ENCODE measurements around the gene PLCH1.

Gene PLCH1

GRCh38 chr3:155426524-155427230, 318.2 kb downstream of the PLCH1 start:
- DNase-seq (ENCODE audit: low read depth), result no peak
- H3K4me3 ChIP-seq (ENCODE audit: low read length), result no peak overlapping the region
- no peak for TF ChIP-seq CTCF (conservative IDR thresholded peaks at IDR 0.05; ENCODE audit: low read depth, low read length)

- no peak overlapping the region for H3K4me3 ChIP-seq (ENCODE audit: low read length)
- no peak for TF ChIP-seq CTCF (conservative IDR thresholded peaks at IDR 0.05; ENCODE audit: low read depth, low read length)
- no peak for DNase-seq (ENCODE audit: low read depth)
These were observed 319.5 kb downstream of the PLCH1 start for GRCh38 chr3:155425396-155425795.

GRCh38 chr3:155424323-155424710, 320.6 kb downstream of the PLCH1 start:
- no peak for TF ChIP-seq CTCF (conservative IDR thresholded peaks at IDR 0.05; ENCODE audit: low read depth, low read length)
- no peak for DNase-seq (ENCODE audit: low read depth)

GRCh38 chr3:155423526-155424322, 321.1 kb downstream of the PLCH1 start:
- no peak for TF ChIP-seq CTCF (conservative IDR thresholded peaks at IDR 0.05; ENCODE audit: low read depth, low read length)
- DNase-seq (ENCODE audit: low read depth), result no peak
- H3K4me3 ChIP-seq (ENCODE audit: low read length), result no peak overlapping the region

More at GRCh38 chr3:155424323-155424710, 320.6 kb downstream of the PLCH1 start:
- H3K4me3 ChIP-seq (ENCODE audit: low read length), result no peak overlapping the region

- no peak for DNase-seq (ENCODE audit: low read depth)
- peak; percentile 28 for TF ChIP-seq CTCF (conservative IDR thresholded peaks at IDR 0.05; ENCODE audit: low read depth, low read length)
- H3K4me3 ChIP-seq (ENCODE audit: low read length), result no peak overlapping the region
These were observed 323.9 kb downstream of the PLCH1 start for GRCh38 chr3:155420881-155421486.

- DNase-seq (ENCODE audit: low read depth), result no peak
- TF ChIP-seq CTCF (conservative IDR thresholded peaks at IDR 0.05; ENCODE audit: low read depth, low read length), result no peak
These were observed 324.5 kb downstream of the PLCH1 start for GRCh38 chr3:155420406-155420805.

More at GRCh38 chr3:155420406-155420805, 324.5 kb downstream of the PLCH1 start:
- no peak overlapping the region for H3K4me3 ChIP-seq (ENCODE audit: low read length)
